DND-41 (cell line): Measurements from ENCODE around the gene C10orf105.

ENCODE experiments used
- EZH2 ChIP-seq: IDR thresholded peaks from 3 replicates; pipeline ENCODE4 v1.6.1; 2012; ENCODE audit warnings: borderline replicate concordance, low read depth, mild to moderate bottlenecking, moderate library complexity, low read length, inconsistent platforms; ENCODE audit not compliant: severe bottlenecking
- TF ChIP-seq, protein P1 (sequence below): IDR thresholded peaks from 2 replicates; pipeline ENCODE4 v1.5.1; 2012; ENCODE audit warnings: borderline replicate concordance, low read length, moderate library complexity, mild to moderate bottlenecking; ENCODE audit not compliant: poor library complexity, severe bottlenecking; ENCODE audit errors: extremely low read depth

DNA sequence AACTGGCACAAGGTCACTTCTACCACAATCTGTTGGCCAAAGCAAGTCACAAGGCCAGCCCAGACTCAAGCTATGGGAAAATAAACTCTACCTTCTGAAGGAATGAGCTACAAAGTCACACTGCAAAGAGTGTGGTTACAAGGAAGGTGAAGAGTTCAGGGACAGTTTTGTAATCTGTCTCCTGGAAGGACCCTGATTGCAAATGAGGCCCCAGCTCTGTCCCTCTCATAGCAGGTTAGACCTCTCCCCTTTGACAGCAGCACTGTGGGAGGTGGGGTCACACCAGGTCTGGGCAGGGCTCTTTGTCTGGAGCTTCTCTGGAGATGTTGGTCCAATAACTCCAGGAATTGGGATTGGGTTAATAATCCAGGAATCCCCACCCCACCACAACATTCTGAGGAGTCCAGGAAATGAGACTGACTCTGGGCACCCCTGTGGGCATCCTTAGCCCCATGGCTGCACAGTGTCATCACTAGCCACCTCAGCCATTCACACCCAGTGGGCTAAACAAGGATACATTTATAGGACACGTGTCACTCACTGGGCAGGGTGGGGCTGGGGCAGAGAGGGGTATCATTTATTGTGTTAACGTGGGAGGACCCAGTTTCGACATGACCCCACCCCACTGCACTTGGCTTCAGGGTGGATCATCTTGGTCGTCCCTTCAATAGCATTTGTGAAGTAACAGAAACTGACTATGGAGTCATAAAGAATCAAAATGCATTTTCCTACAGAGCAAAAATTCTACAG lies 23.7 kb upstream of the C10orf105 start:
- TF ChIP-seq, protein P1, sequence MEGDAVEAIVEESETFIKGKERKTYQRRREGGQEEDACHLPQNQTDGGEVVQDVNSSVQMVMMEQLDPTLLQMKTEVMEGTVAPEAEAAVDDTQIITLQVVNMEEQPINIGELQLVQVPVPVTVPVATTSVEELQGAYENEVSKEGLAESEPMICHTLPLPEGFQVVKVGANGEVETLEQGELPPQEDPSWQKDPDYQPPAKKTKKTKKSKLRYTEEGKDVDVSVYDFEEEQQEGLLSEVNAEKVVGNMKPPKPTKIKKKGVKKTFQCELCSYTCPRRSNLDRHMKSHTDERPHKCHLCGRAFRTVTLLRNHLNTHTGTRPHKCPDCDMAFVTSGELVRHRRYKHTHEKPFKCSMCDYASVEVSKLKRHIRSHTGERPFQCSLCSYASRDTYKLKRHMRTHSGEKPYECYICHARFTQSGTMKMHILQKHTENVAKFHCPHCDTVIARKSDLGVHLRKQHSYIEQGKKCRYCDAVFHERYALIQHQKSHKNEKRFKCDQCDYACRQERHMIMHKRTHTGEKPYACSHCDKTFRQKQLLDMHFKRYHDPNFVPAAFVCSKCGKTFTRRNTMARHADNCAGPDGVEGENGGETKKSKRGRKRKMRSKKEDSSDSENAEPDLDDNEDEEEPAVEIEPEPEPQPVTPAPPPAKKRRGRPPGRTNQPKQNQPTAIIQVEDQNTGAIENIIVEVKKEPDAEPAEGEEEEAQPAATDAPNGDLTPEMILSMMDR, result no peak
- TF ChIP-seq EZH2, result no peak
